Body of pancreas (tissue), 4 donors: ENCODE data around the gene CEP112. TPM values are rescaled to one million over a fixed set of nuclear protein-coding genes. Genes with fewer than 3 reads are reported as not detected.

Experiments
- ATAC-seq: fragments of 150-250 bp; one replicate; pipeline ENCODE4 v1.9.1; 2016
- DNase-seq, 4 donors: peaks; one replicate each; pipeline ENCODE4 v3.0.0-alpha.2; 2019
- H3K27ac ChIP-seq, 4 donors: fragments of 200-600 bp; sonication (generic); 1 replicate in 3 of 4; 2 replicates in 1 of 4; pipeline versions ENCODE4 v1.5.1 to v1.6.1; 2016 to 2019; ENCODE audit warnings: mild to moderate bottlenecking in 1 of 4, mixed read lengths in 1 of 4, moderate library complexity in 1 of 4
- H3K27me3 ChIP-seq, 2 donors: fragments of 200-600 bp; sonication (generic); one replicate each; pipeline ENCODE4 v1.6.0; 2016; ENCODE audit warnings: mild to moderate bottlenecking in 1 of 2
- H3K36me3 ChIP-seq, 2 donors: fragments of 200-600 bp; sonication (generic); replicated peaks in 1 of 2; 2 replicates each; pipeline ENCODE4 v1.5.1; 2016; ENCODE audit warnings: low read depth in 2 of 2; ENCODE audit not compliant: insufficient read depth in 1 of 2
- H3K4me1 ChIP-seq: fragments of 200-600 bp; sonication (generic); one replicate; pipeline ENCODE4 v1.6.0; 2016
- H3K4me3 ChIP-seq, 2 donors: fragments of 200-600 bp; sonication (generic); 1 replicate in 1 of 2; 2 replicates in 1 of 2; pipeline ENCODE4 v1.5.1; 2016 to 2019
- H3K9me3 ChIP-seq, 3 donors: fragments of 200-600 bp; sonication (generic); 1 replicate in 2 of 3; 2 replicates in 1 of 3; pipeline ENCODE4 v1.5.1; 2016
- CTCF ChIP-seq, 7 experiments: fragments of 450-650 bp in 4 of 7; fragments of 200-600 bp in 3 of 7; sonication (generic) in 3 of 7; IDR thresholded peaks; one replicate each; pipeline ENCODE4 v1.5.1; 2016 to 2019; ENCODE audit warnings: antibody characterized with exemption in 7 of 7
- POLR2A ChIP-seq, 3 donors: fragments of 450-650 bp; IDR thresholded peaks; one replicate each; pipeline ENCODE4 v1.6.1; 2016; ENCODE audit warnings: antibody characterized with exemption in 3 of 3, mild to moderate bottlenecking in 2 of 3
- WGBS, 2 donors: methylation state at CpG; one replicate each; pipeline ENCODE4 v1.1.5; 2017; 5-methylcytosine and 5-hydroxymethylcytosine counted together
- intact Hi-C: fragments of 100-400 bp; cut with DNase I; formaldehyde crosslinking; loops from one replicate; pipeline ENCODE4 v1.15.1; 2023
- total RNA-seq, 2 donors: library from RNA; depleted of rRNA; stranded (reverse); fragments of >200 nt; gene quantifications; one replicate each; pipeline ENCODE4 v1.1.0, GENCODE V29; 2016

CEP112 gene
- total RNA-seq, 2 donors from 2014 or later: 5.2 to 10.2 TPM

GRCh38 chr17:66142428-66142827, 49.5 kb downstream of the CEP112 start:
- no peaks in the 10 kb centered on the region for H3K27me3 ChIP-seq
- DNase-seq (no peak), ATAC-seq (no peak)
- intact Hi-C loops: no loop called here
- H3K9me3 ChIP-seq: no peaks in the 10 kb centered on the region
- WGBS, 2 donors: 75 to 85% methylated on average over 7 of the region's 7 CpGs
- TF ChIP-seq POLR2A (IDR thresholded peaks at IDR 0.05) (no peak), CTCF (IDR thresholded peaks at IDR 0.05) (no peak)
- no peak overlapping the region for H3K4me3 ChIP-seq
- no peaks in the 10 kb centered on the region for H3K36me3 ChIP-seq
- no peaks in the 10 kb centered on the region for H3K4me1 ChIP-seq
- no peak overlapping the region for H3K27ac ChIP-seq

GRCh38 chr17:66138120-66138519, 53.8 kb downstream of the CEP112 start:
- Histone ChIP-seq H3K4me1 (no peaks in the 10 kb centered on the region), H3K27me3 (no peaks in the 10 kb centered on the region), H3K9me3 (no peaks in the 10 kb centered on the region), H3K4me3 (no peak overlapping the region), H3K27ac (no peak overlapping the region), H3K36me3 (no peaks in the 10 kb centered on the region)
- intact Hi-C loops: no loop called here
- TF ChIP-seq CTCF (IDR thresholded peaks at IDR 0.05): no peak
- no peak for TF ChIP-seq POLR2A (IDR thresholded peaks at IDR 0.05)
- no peak for ATAC-seq
- WGBS, 2 donors: 89 to 93% methylated on average over 3 of the region's 3 CpGs
- no peak for DNase-seq

GRCh38 chr17:66135896-66136295, 56.0 kb downstream of the CEP112 start:
- intact Hi-C loops: no loop called here
- TF ChIP-seq POLR2A (IDR thresholded peaks at IDR 0.05): no peak
- no peak for TF ChIP-seq CTCF (IDR thresholded peaks at IDR 0.05)
- WGBS, 2 donors: 95 to 99% methylated on average over 3 of the region's 3 CpGs
- Histone ChIP-seq H3K9me3 (no peaks in the 10 kb centered on the region), H3K4me1 (no peaks in the 10 kb centered on the region), H3K27me3 (no peaks in the 10 kb centered on the region), H3K36me3 (no peaks in the 10 kb centered on the region), H3K4me3 (no peak overlapping the region), H3K27ac (no peak overlapping the region)
- ATAC-seq (no peak), DNase-seq (no peak)

- no peak for DNase-seq
- ATAC-seq: no peak
- no peaks in the 10 kb centered on the region for H3K9me3 ChIP-seq
- no peaks in the 10 kb centered on the region for H3K27me3 ChIP-seq
- WGBS, 2 donors: 93 to 100% methylated on average over 2 of the region's 2 CpGs
- no peak overlapping the region for H3K4me3 ChIP-seq
- no peaks in the 10 kb centered on the region for H3K36me3 ChIP-seq
- no peaks in the 10 kb centered on the region for H3K4me1 ChIP-seq
- no peak overlapping the region for H3K27ac ChIP-seq
- intact Hi-C loops: no loop called here
- TF ChIP-seq CTCF (IDR thresholded peaks at IDR 0.05) (no peak), POLR2A (IDR thresholded peaks at IDR 0.05) (no peak)
These were observed 56.7 kb downstream of the CEP112 start for GRCh38 chr17:66135219-66135618.

GRCh38 chr17:66129759-66130158, 62.2 kb downstream of the CEP112 start:
- Histone ChIP-seq H3K36me3 (no peaks in the 10 kb centered on the region), H3K4me3 (no peak overlapping the region), H3K9me3 (no peaks in the 10 kb centered on the region), H3K27ac (no peak overlapping the region), H3K4me1 (no peaks in the 10 kb centered on the region), H3K27me3 (no peaks in the 10 kb centered on the region)
- intact Hi-C loops: no loop called here
- TF ChIP-seq CTCF (IDR thresholded peaks at IDR 0.05) (no peak), POLR2A (IDR thresholded peaks at IDR 0.05) (no peak)
- no peak for DNase-seq
- ATAC-seq: no peak
- 83 to 90% methylated on average over 4 of the region's 4 CpGs for WGBS, 2 donors
